ENCODE data around the gene GAB1. TPM values are rescaled to one million over a fixed set of nuclear protein-coding genes. Genes with fewer than 3 reads are reported as not detected.

The GAB1 gene
- total RNA-seq, 5 donors from 2014 or later (not counting 1 experiment from before 2014, with no cell fraction given), result 0.20 to 1.7 (median 0.96) TPM

DNA sequence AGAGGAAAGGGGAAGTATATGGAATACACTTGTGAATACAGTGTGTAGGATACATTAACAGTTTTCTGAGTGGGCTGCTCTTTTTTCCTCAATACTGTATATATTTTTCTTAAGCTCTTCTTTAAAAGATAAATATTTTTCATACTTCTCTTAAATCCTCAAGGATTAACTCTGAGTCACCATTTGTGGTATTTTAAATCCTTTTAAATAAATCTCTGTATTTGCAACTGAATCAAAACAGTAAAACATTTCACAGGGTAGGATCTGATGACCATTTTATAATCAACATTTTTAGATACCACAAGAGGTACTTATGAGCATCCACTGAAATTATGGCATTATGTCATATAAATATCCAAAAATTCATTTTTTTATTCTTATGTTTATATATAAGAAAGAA, 87.6 kb downstream of the GAB1 start:
- POLR2A ChIA-PET, result no interaction called here
- no peaks in the 10 kb centered on the region for H3K27me3 Mint-ChIP-seq
- no peaks in the 10 kb centered on the region for H3K9me3 Mint-ChIP-seq
- no peak overlapping the region for H3K4me3 Mint-ChIP-seq
- H3K36me3 Mint-ChIP-seq, result no peaks in the 10 kb centered on the region
- Histone ChIP-seq H3K9me3 (no peaks in the 10 kb centered on the region), H3K4me3 (ENCODE audit: control insufficient read depth in 1 of 2, extremely low read depth in 1 of 2, low read length in 1 of 2) (no peak overlapping the region), H3K4me1 (ENCODE audit: control insufficient read depth in 1 of 2, extremely low read depth in 1 of 2, insufficient read depth in 2 of 2, low read length in 2 of 2) (no peaks in the 10 kb centered on the region), H3K27ac (ENCODE audit: low read length) (no peak overlapping the region), H3K36me3 (ENCODE audit: control insufficient read depth in 2 of 2, extremely low read depth in 1 of 2, insufficient read depth in 1 of 2, low read length in 1 of 2) (no peaks in the 10 kb centered on the region), H3K27me3 (replicated peaks in 1 of 2; ENCODE audit: control insufficient read depth in 2 of 2, extremely low read depth in 1 of 2, insufficient read depth in 2 of 2, low read length in 1 of 2) (no peaks in the 10 kb centered on the region)
- H3K4me1 Mint-ChIP-seq, result no peaks in the 10 kb centered on the region
- DNase-seq (no peak), ATAC-seq (replicated peaks in 1 of 4) (no peak)
- no peak overlapping the region for H3K27ac Mint-ChIP-seq
- CTCF ChIA-PET, result interaction anchor here in 1 of 2 donors (0.7 kb wide), 1 partner anchor 17 kb away, joined by 3 read pairs; no protein-coding TSS in a partner anchor

DNA sequence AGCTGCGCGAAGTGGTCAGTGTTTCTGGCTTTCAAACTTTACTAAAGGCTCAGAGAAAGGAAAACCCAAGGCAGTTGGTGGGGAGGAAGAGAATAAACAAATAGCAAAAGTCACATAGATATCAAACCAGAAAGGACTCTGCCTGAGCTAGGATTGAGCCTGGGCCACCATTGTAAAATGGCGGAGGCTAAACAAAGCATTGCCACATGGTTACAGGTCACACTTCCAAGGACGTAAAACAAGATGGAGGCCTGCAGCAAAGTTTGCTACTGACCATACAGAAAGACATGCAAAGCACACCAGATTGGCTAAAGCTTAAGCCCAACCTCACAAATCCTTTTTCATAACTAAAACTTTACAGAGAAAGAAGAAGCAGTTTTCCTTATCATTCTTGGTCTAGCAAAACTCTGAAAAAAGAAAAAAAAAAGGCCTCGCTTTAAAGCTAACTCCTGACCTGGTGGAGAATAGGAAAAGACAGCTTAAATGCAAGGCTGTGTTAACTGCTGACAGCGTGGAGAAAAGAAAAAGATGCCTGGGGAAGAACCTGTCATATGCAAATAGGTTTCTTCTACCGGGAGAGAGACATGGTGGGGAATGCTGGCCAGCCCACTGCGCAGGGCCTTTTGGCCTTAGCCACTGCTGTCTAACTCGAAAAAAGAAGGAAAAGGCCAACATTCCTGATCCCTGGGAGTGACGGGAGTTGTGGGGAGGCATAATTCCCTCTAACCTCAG, 95.0 kb downstream of the GAB1 start:
- DNase-seq, result no peak
- no peaks in the 10 kb centered on the region for H3K4me1 Mint-ChIP-seq
- Histone ChIP-seq H3K27ac (ENCODE audit: low read length) (no peak overlapping the region), H3K9me3 (peaks cover 11% of the 10 kb centered on the region), H3K36me3 (ENCODE audit: control insufficient read depth in 2 of 2, extremely low read depth in 1 of 2, insufficient read depth in 1 of 2, low read length in 1 of 2) (no peaks in the 10 kb centered on the region), H3K4me3 (ENCODE audit: control insufficient read depth in 1 of 2, extremely low read depth in 1 of 2, low read length in 1 of 2) (no peak overlapping the region), H3K27me3 (replicated peaks in 1 of 2; ENCODE audit: control insufficient read depth in 2 of 2, extremely low read depth in 1 of 2, insufficient read depth in 2 of 2, low read length in 1 of 2) (no peaks in the 10 kb centered on the region), H3K4me1 (ENCODE audit: control insufficient read depth in 1 of 2, extremely low read depth in 1 of 2, insufficient read depth in 2 of 2, low read length in 2 of 2) (no peaks in the 10 kb centered on the region)
- no peak overlapping the region for H3K27ac Mint-ChIP-seq
- peaks cover 3 to 4% of the 10 kb centered on the region in 2 donors for H3K27me3 Mint-ChIP-seq
- H3K4me3 Mint-ChIP-seq, result no peak overlapping the region
- CTCF ChIA-PET, result no interaction called here
- POLR2A ChIA-PET, result no interaction called here
- peaks cover 0 to 9% (median 4%) of the 10 kb centered on the region in 3 donors for H3K9me3 Mint-ChIP-seq
- WGBS (ENCODE audit: insufficient coverage), result 94% methylated on average over 4 of the region's 10 CpGs
- no peak for ATAC-seq (replicated peaks in 1 of 4)
- H3K36me3 Mint-ChIP-seq, result no peaks in the 10 kb centered on the region

DNA sequence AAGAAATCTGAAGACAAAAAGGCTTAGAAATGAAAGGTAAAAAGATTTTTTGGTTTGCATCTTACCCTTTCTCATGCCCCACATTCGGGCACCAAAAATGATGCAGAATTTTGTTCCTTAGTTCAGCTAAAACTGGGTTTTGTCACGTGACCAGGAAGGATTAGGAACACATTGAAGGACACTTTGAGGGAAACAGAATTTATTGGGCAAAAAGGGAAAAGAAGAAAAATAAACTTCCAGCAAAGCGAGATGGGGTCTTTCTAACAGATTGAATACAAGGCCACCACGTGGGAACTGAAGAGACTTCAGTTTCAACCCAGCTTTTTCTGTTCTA, 95.5 kb downstream of the GAB1 start:
- CTCF ChIA-PET, result no interaction called here
- POLR2A ChIA-PET, result no interaction called here
- Mint-ChIP-seq H3K4me3 (no peak overlapping the region), H3K36me3 (no peaks in the 10 kb centered on the region), H3K4me1 (no peaks in the 10 kb centered on the region), H3K27ac (no peak overlapping the region), H3K9me3 (peaks cover 0 to 9% (median 4%) of the 10 kb centered on the region in 3 donors), H3K27me3 (peaks cover 3 to 4% of the 10 kb centered on the region in 2 donors)
- Histone ChIP-seq H3K27ac (ENCODE audit: low read length) (no peak overlapping the region), H3K4me3 (ENCODE audit: control insufficient read depth in 1 of 2, extremely low read depth in 1 of 2, low read length in 1 of 2) (no peak overlapping the region), H3K9me3 (peaks cover 11% of the 10 kb centered on the region), H3K27me3 (replicated peaks in 1 of 2; ENCODE audit: control insufficient read depth in 2 of 2, extremely low read depth in 1 of 2, insufficient read depth in 2 of 2, low read length in 1 of 2) (no peaks in the 10 kb centered on the region), H3K36me3 (ENCODE audit: control insufficient read depth in 2 of 2, extremely low read depth in 1 of 2, insufficient read depth in 1 of 2, low read length in 1 of 2) (no peaks in the 10 kb centered on the region), H3K4me1 (ENCODE audit: control insufficient read depth in 1 of 2, extremely low read depth in 1 of 2, insufficient read depth in 2 of 2, low read length in 2 of 2) (no peaks in the 10 kb centered on the region)
- no CpG with 5 or more reads among the region's 4 CpGs for WGBS (ENCODE audit: insufficient coverage)
- DNase-seq (no peak), ATAC-seq (replicated peaks in 1 of 4) (no peak)

DNA sequence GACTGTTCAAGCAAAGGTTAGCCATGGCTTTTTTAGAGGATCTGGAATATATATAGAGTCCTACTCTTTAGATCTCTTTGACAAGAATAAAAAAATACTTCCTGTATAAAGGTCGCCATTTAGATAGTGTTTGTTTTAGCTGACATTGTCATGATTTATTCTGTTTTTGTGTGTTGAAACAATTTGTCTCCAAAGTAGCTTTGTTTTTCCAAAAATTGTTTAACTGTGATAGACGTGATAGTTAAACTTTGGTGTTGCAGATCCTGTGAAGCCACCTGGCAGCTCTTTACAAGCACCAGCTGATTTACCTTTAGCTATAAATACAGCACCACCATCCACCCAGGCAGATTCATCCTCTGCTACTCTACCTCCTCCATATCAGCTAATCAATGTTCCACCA, 96.6 kb downstream of the GAB1 start:
- POLR2A ChIA-PET, result no interaction called here
- Mint-ChIP-seq H3K4me3 (no peak overlapping the region), H3K9me3 (peaks cover 0 to 9% (median 4%) of the 10 kb centered on the region in 3 donors), H3K36me3 (no peaks in the 10 kb centered on the region), H3K27me3 (peaks cover 3 to 4% of the 10 kb centered on the region in 2 donors), H3K27ac (no peak overlapping the region), H3K4me1 (no peaks in the 10 kb centered on the region)
- Histone ChIP-seq H3K9me3 (peaks cover 11% of the 10 kb centered on the region), H3K27ac (ENCODE audit: low read length) (no peak overlapping the region), H3K4me1 (ENCODE audit: control insufficient read depth in 1 of 2, extremely low read depth in 1 of 2, insufficient read depth in 2 of 2, low read length in 2 of 2) (no peaks in the 10 kb centered on the region), H3K4me3 (ENCODE audit: control insufficient read depth in 1 of 2, extremely low read depth in 1 of 2, low read length in 1 of 2) (no peak overlapping the region), H3K27me3 (replicated peaks in 1 of 2; ENCODE audit: control insufficient read depth in 2 of 2, extremely low read depth in 1 of 2, insufficient read depth in 2 of 2, low read length in 1 of 2) (no peaks in the 10 kb centered on the region), H3K36me3 (ENCODE audit: control insufficient read depth in 2 of 2, extremely low read depth in 1 of 2, insufficient read depth in 1 of 2, low read length in 1 of 2) (no peaks in the 10 kb centered on the region)
- CTCF ChIA-PET, result no interaction called here
- no peak for ATAC-seq (replicated peaks in 1 of 4)
- WGBS (ENCODE audit: insufficient coverage), result no CpG with 5 or more reads among the region's 2 CpGs
- no peak for DNase-seq

DNA sequence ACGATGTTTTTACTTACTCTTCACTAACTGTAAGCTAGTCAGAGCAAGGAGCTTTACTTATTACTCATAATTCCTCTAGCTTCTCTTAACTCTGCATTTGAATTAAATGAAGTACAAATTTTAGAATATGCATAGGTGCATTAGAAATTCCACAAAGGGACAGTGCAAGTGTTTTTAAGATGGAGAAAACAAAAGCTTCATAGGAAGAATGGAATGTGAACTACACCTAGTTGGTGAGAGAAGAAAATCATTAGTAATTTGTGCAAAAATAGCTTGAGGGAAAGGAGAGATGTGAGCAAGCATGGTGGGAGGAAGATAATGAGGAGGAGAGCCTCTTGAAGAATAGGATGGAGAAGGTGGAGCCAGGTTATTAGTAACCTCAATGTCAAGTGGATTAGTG, 99.3 kb downstream of the GAB1 start:
- H3K27ac Mint-ChIP-seq, result no peak overlapping the region
- H3K27me3 Mint-ChIP-seq, result peaks cover 4 to 6% of the 10 kb centered on the region in 2 donors
- no peak for ATAC-seq (replicated peaks in 1 of 4)
- no peaks in the 10 kb centered on the region for H3K36me3 Mint-ChIP-seq
- H3K4me1 ChIP-seq (ENCODE audit: control insufficient read depth in 1 of 2, extremely low read depth in 1 of 2, insufficient read depth in 2 of 2, low read length in 2 of 2), result no peaks in the 10 kb centered on the region
- no peaks in the 10 kb centered on the region for H3K27me3 ChIP-seq (replicated peaks in 1 of 2; ENCODE audit: control insufficient read depth in 2 of 2, extremely low read depth in 1 of 2, insufficient read depth in 2 of 2, low read length in 1 of 2)
- H3K4me3 Mint-ChIP-seq, result no peak overlapping the region
- no peaks in the 10 kb centered on the region for H3K36me3 ChIP-seq (ENCODE audit: control insufficient read depth in 2 of 2, extremely low read depth in 1 of 2, insufficient read depth in 1 of 2, low read length in 1 of 2)
- no peak for DNase-seq
- H3K9me3 Mint-ChIP-seq, result peaks cover 0 to 9% (median 1%) of the 10 kb centered on the region in 3 donors
- no peaks in the 10 kb centered on the region for H3K9me3 ChIP-seq
- CTCF ChIA-PET, result no interaction called here
- WGBS (ENCODE audit: insufficient coverage), result no CpG with 5 or more reads among the region's 1 CpG
- no peak overlapping the region for H3K4me3 ChIP-seq (ENCODE audit: control insufficient read depth in 1 of 2, extremely low read depth in 1 of 2, low read length in 1 of 2)
- H3K4me1 Mint-ChIP-seq, result no peaks in the 10 kb centered on the region
- POLR2A ChIA-PET, result interaction anchor here in 1 of 2 donors (0.6 kb wide), 1 partner anchor 33 kb away, joined by 3 read pairs; no protein-coding TSS in a partner anchor
- H3K27ac ChIP-seq (ENCODE audit: low read length), result no peak overlapping the region

DNA sequence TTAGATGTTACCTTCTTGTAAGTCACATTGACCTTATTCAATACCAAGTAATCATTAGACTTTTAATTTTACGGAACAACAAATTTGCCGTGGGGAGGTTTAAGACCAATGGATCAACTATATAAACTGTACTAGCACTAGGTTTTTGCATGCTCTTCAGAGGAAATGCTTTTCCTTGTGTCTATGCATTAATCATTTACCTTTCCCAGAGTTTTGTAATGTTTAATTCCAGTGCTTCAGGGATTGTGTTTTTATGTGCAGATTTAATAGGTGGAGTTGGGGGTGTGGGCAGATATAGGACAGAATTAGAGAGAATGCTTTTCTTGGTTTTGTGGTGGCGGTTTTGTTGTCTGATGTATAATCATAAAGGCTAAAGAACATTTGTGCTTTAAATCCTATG, 100.8 kb downstream of the GAB1 start:
- WGBS (ENCODE audit: insufficient coverage), result no CpG with 5 or more reads among the region's 3 CpGs
- ATAC-seq (replicated peaks in 1 of 4), result no peak

More for the DNA sequence above, 100.8 kb downstream of the GAB1 start:
- Histone ChIP-seq H3K27me3 (replicated peaks in 1 of 2; ENCODE audit: control insufficient read depth in 2 of 2, extremely low read depth in 1 of 2, insufficient read depth in 2 of 2, low read length in 1 of 2) (no peaks in the 10 kb centered on the region), H3K4me1 (ENCODE audit: control insufficient read depth in 1 of 2, extremely low read depth in 1 of 2, insufficient read depth in 2 of 2, low read length in 2 of 2) (no peaks in the 10 kb centered on the region), H3K4me3 (ENCODE audit: control insufficient read depth in 1 of 2, extremely low read depth in 1 of 2, low read length in 1 of 2) (no peak overlapping the region), H3K9me3 (no peaks in the 10 kb centered on the region), H3K27ac (ENCODE audit: low read length) (no peak overlapping the region), H3K36me3 (ENCODE audit: control insufficient read depth in 2 of 2, extremely low read depth in 1 of 2, insufficient read depth in 1 of 2, low read length in 1 of 2) (no peaks in the 10 kb centered on the region)
- no peak for DNase-seq
- ChIA-PET POLR2A (no interaction called here), CTCF (no interaction called here)
- no peaks in the 10 kb centered on the region for H3K36me3 Mint-ChIP-seq
- H3K27ac Mint-ChIP-seq, result no peak overlapping the region
- no peak overlapping the region for H3K4me3 Mint-ChIP-seq
- H3K27me3 Mint-ChIP-seq, result peaks cover 0 to 6% of the 10 kb centered on the region in 2 donors
- no peaks in the 10 kb centered on the region for H3K4me1 Mint-ChIP-seq
- H3K9me3 Mint-ChIP-seq, result no peaks in the 10 kb centered on the region
